ENCODE data around the gene FOXF1. TPM values are rescaled to one million over a fixed set of nuclear protein-coding genes. Genes with fewer than 3 reads are reported as not detected.

The FOXF1 gene
- total and polyA plus RNA-seq, 9 of the 15 experiments (the other 6 are each of a cell fraction or from before 2014, with no cell fraction given), result 0.04 TPM; not detected in 8

DNA sequence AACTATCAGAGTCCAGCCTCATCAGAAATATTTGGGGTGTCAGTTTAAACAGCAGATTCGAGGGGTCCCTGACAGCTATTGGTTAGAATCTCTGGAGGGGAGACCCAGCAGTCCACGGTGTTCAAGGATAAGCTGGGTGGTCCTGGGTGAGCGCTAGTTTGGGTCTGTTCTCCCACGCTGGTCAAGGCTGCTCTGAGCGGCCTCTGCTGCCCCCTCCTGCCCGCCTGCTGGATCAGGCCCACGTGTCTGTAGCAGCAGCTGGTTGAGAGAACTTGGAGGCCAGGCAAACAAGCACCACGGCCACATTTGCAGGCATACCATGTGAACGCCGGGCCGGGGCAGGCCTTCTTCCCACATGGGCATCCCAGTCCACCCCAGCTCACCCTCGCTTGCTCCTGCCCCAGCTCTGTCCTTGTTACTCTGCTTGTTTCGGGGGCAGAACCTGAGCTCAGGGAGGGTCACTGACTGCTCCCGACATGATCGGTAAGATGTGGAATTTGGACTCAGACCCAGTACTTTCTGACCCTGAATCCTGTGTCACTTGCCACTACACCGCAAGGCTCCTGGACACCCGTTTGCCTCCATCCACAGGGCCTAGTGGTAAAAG lies 7.4 kb downstream of the FOXF1 start:
- ATAC-seq, result peak; percentile 88
- intact Hi-C loops (cut with micrococcal nuclease), result loop anchor here (5.0 to 10.0 kb wide), 2 partner anchors 473 to 695 kb away; no protein-coding TSS in a partner anchor
- peaks cover 39 to 86% of the 10 kb centered on the region in 2 experiments for H3K27me3 ChIP-seq (ENCODE audit: control insufficient read depth in 2 of 2, insufficient read depth in 2 of 2, low read length in 2 of 2)
- TF ChIP-seq SRSF9 (IDR thresholded peaks at IDR 0.05; ENCODE audit: borderline replicate concordance, low read depth, low read length) (no peak), YY1 (IDR thresholded peaks at IDR 0.05; ENCODE audit: borderline replicate concordance in 1 of 3, control insufficient read depth in 1 of 3, extremely low read depth in 1 of 3, insufficient read depth in 3 of 3, insufficient read length in 1 of 3, insufficient replicate concordance in 2 of 3, low read depth in 1 of 3, low read length in 2 of 3) (no peak), MEIS2 (IDR thresholded peaks at IDR 0.05; ENCODE audit: partially characterized antibody) (no peak), MYC (IDR thresholded peaks at IDR 0.05; ENCODE audit: low read depth, low read length) (peak; percentile 79), MYC (CRISPR knock-in tag; IDR thresholded peaks at IDR 0.05; ENCODE audit: borderline replicate concordance, low read depth) (no peak), DDX20 (tag; IDR thresholded peaks at IDR 0.05; ENCODE audit: low read depth) (no peak), CREM (IDR thresholded peaks at IDR 0.05; ENCODE audit: low read depth) (0 out of 2 replicates have a peak, but pooled peaks have one; percentile 35), RFX1 (IDR thresholded peaks at IDR 0.05) (no peak), MAFG (tag; conservative IDR thresholded peaks at IDR 0.05) (no peak), TBL1XR1 (IDR thresholded peaks at IDR 0.05; ENCODE audit: low read length in 2 of 2) (no peak), DNMT1 (IDR thresholded peaks at IDR 0.05) (no peak), ZNF431 (CRISPR knock-in tag; IDR thresholded peaks at IDR 0.05) (no peak), POLR2B (IDR thresholded peaks at IDR 0.05; ENCODE audit: low read depth, partially characterized antibody) (no peak), ZC3H11A (IDR thresholded peaks at IDR 0.05; ENCODE audit: low read depth, low read length) (no peak), HDAC3 (IDR thresholded peaks at IDR 0.05; ENCODE audit: borderline replicate concordance, partially characterized antibody) (no peak), SMAD3 (CRISPR knock-in tag; conservative IDR thresholded peaks at IDR 0.05) (no peak), NCOA6 (IDR thresholded peaks at IDR 0.05) (no peak), HNRNPL (IDR thresholded peaks at IDR 0.05; ENCODE audit: low read depth, low read length) (no peak)
- TF ChIP-seq, protein P1, sequence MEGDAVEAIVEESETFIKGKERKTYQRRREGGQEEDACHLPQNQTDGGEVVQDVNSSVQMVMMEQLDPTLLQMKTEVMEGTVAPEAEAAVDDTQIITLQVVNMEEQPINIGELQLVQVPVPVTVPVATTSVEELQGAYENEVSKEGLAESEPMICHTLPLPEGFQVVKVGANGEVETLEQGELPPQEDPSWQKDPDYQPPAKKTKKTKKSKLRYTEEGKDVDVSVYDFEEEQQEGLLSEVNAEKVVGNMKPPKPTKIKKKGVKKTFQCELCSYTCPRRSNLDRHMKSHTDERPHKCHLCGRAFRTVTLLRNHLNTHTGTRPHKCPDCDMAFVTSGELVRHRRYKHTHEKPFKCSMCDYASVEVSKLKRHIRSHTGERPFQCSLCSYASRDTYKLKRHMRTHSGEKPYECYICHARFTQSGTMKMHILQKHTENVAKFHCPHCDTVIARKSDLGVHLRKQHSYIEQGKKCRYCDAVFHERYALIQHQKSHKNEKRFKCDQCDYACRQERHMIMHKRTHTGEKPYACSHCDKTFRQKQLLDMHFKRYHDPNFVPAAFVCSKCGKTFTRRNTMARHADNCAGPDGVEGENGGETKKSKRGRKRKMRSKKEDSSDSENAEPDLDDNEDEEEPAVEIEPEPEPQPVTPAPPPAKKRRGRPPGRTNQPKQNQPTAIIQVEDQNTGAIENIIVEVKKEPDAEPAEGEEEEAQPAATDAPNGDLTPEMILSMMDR (IDR thresholded peaks at IDR 0.05 in 2 of 3, conservative IDR thresholded peaks at IDR 0.05 in 1 of 3; ENCODE audit: insufficient read depth in 2 of 3, low read depth in 1 of 3, low read length in 3 of 3), result peak; percentile 79 to 82 (median 79)
- TF ChIP-seq, protein P2, sequence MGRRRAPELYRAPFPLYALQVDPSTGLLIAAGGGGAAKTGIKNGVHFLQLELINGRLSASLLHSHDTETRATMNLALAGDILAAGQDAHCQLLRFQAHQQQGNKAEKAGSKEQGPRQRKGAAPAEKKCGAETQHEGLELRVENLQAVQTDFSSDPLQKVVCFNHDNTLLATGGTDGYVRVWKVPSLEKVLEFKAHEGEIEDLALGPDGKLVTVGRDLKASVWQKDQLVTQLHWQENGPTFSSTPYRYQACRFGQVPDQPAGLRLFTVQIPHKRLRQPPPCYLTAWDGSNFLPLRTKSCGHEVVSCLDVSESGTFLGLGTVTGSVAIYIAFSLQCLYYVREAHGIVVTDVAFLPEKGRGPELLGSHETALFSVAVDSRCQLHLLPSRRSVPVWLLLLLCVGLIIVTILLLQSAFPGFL (CRISPR knock-in tag; IDR thresholded peaks at IDR 0.05), result no peak

More for the DNA sequence above, 7.4 kb downstream of the FOXF1 start:
- Histone ChIP-seq H3K9ac (ENCODE audit: insufficient read depth in 1 of 2, low read depth in 2 of 2, low read length in 2 of 2) (no peak overlapping the region), H2AFZ (ENCODE audit: low read depth, low read length) (no peak overlapping the region), H3K27ac (ENCODE audit: extremely low read depth, low read depth, low read length) (no peak overlapping the region), H3K4me1 (replicated peaks in 1 of 2; ENCODE audit: control insufficient read depth in 2 of 2, insufficient read depth in 2 of 2, low read length in 2 of 2) (peaks cover 0 to 11% of the 10 kb centered on the region in 2 experiments; a peak in 3 of 5 replicates), H3K4me2 (ENCODE audit: insufficient read depth, low read length) (no peak overlapping the region), H3K9me3 (replicated peaks; ENCODE audit: control insufficient read depth, insufficient read depth, low read depth, low read length) (no peaks in the 10 kb centered on the region), H3K79me2 (ENCODE audit: control insufficient read depth, insufficient read depth, low read length) (no peaks in the 10 kb centered on the region), H3K36me3 (ENCODE audit: control insufficient read depth, insufficient read depth, low read length) (no peaks in the 10 kb centered on the region), H3K9me1 (ENCODE audit: control insufficient read depth, insufficient read depth, low read length) (no peaks in the 10 kb centered on the region), H3K4me3 (no peak overlapping the region), H4K20me1 (replicated peaks; ENCODE audit: control insufficient read depth, insufficient read depth, low read length) (peaks cover 12% of the 10 kb centered on the region)
- in situ Hi-C loops (cut with MboI), result loop anchor here (5.0 to 10.0 kb wide), 4 partner anchors 175 to 693 kb away; no protein-coding TSS in a partner anchor
- WGBS (ENCODE audit: insufficient coverage, low coverage, missing lambda C conversion rate), result 4% methylated on average over 16 of the region's 17 CpGs
- DNase-seq (ENCODE audit: extremely low read depth in 1 of 4, low spot score in 3 of 4), result peak; percentile 61 to 65 (median 62)
- ChIA-PET POLR2A (interaction anchor here (0.6 to 1.5 kb wide), 5 partner anchors 10 to 724 kb away, joined by 3 to 4 read pairs (median 3); no protein-coding TSS in a partner anchor), CTCF (ENCODE audit: low intra/inter-chr PET ratio) (interaction anchor here (1.1 to 2.3 kb wide), 2 partner anchors 177 to 696 kb away, joined by 4 to 7 read pairs; no protein-coding TSS in a partner anchor)
- no TSS peak for BruUV-seq (replicated peaks)
- FAIRE-seq, result peak; percentile 74

Data from K562 (cell line).